HEK293T (cell line): Measurements from ENCODE around the gene PRSS2.
A peak's percentile ranks its signal among the peaks of the same experiment; 100 is the strongest.
"Not testable (repeated sequence)": the region's sequence is repeated elsewhere in the genome, so short reads cannot be mapped to it uniquely, and the experiment has no call there.

Source experiments
- CTCF ChIA-PET: fragments of 350-600 bp; formaldehyde crosslinking; extraction: SDS; loops from one replicate; lab custom pipeline; 2021; ENCODE audit warnings: antibody characterized with exemption, inconsistent platforms; lab: Yijun Ruan, JAX
- POLR2A ChIA-PET: fragments of 350-600 bp; formaldehyde crosslinking; extraction: SDS; loops from one replicate; lab custom pipeline; 2020; ENCODE audit warnings: antibody characterized with exemption, inconsistent platforms; lab: Yijun Ruan, JAX
- DNase-seq: peaks from one replicate; pipeline ENCODE4 v3.0.0; 2012; ENCODE audit warnings: mixed read lengths; ENCODE audit errors: extremely low spot score
- ARNT ChIP-seq: fragments of 450-650 bp; IDR thresholded peaks from 2 replicates; pipeline ENCODE4 v1.6.1; 2017; ENCODE audit warnings: mild to moderate bottlenecking
- BHLHE40 ChIP-seq: fragments of 450-650 bp; IDR thresholded peaks from 2 replicates; pipeline ENCODE4 v1.6.1; 2016; ENCODE audit warnings: mild to moderate bottlenecking, moderate library complexity, borderline replicate concordance
- CTBP1 ChIP-seq: fragments of 450-650 bp; IDR thresholded peaks from 2 replicates; pipeline ENCODE4 v1.6.1; 2016; ENCODE audit warnings: borderline replicate concordance
- ELF4 ChIP-seq: fragments of 450-650 bp; IDR thresholded peaks from 2 replicates; pipeline ENCODE4 v1.6.1; 2017; ENCODE audit warnings: antibody characterized with exemption
- FOXA1 ChIP-seq: fragments of 450-650 bp; IDR thresholded peaks from 2 replicates; pipeline ENCODE4 v1.6.1; 2016; ENCODE audit warnings: mild to moderate bottlenecking
- FOXK2 ChIP-seq: fragments of 450-650 bp; IDR thresholded peaks from 2 replicates; pipeline ENCODE4 v1.6.1; 2016; ENCODE audit warnings: mild to moderate bottlenecking
- FOXM1 ChIP-seq: fragments of 450-650 bp; IDR thresholded peaks from 2 replicates; pipeline ENCODE4 v1.6.1; 2017; ENCODE audit warnings: mild to moderate bottlenecking, borderline replicate concordance
- HDGF ChIP-seq: fragments of 450-650 bp; IDR thresholded peaks from 2 replicates; pipeline ENCODE4 v1.6.1; 2017; ENCODE audit warnings: antibody characterized with exemption, borderline replicate concordance
- L3MBTL2 ChIP-seq: fragments of 450-650 bp; conservative IDR thresholded peaks from 2 replicates; pipeline ENCODE4 v1.6.1; 2016; ENCODE audit warnings: mild to moderate bottlenecking
- LEF1 ChIP-seq: fragments of 450-650 bp; IDR thresholded peaks from 2 replicates; pipeline ENCODE4 v1.6.1; 2017; ENCODE audit warnings: mild to moderate bottlenecking, borderline replicate concordance
- NFRKB ChIP-seq: fragments of 450-650 bp; IDR thresholded peaks from 2 replicates; pipeline ENCODE4 v1.6.1; 2016; ENCODE audit warnings: mild to moderate bottlenecking, moderate library complexity
- SP1 ChIP-seq: fragments of 450-650 bp; IDR thresholded peaks from 2 replicates; pipeline ENCODE4 v1.6.1; 2017
- SUZ12 ChIP-seq: fragments of 450-650 bp; IDR thresholded peaks from 2 replicates; pipeline ENCODE4 v1.6.1; 2016; ENCODE audit warnings: mild to moderate bottlenecking
- TARDBP ChIP-seq: fragments of 450-650 bp; IDR thresholded peaks from 2 replicates; pipeline ENCODE4 v1.6.1; 2016
- ZNF384 ChIP-seq: fragments of 450-650 bp; IDR thresholded peaks from 2 replicates; pipeline ENCODE4 v1.6.1; 2016
- TF ChIP-seq, protein P1 (sequence below): fragments of 450-650 bp; IDR thresholded peaks from 2 replicates; pipeline ENCODE4 v1.6.1; 2016

The PRSS2 gene

DNA sequence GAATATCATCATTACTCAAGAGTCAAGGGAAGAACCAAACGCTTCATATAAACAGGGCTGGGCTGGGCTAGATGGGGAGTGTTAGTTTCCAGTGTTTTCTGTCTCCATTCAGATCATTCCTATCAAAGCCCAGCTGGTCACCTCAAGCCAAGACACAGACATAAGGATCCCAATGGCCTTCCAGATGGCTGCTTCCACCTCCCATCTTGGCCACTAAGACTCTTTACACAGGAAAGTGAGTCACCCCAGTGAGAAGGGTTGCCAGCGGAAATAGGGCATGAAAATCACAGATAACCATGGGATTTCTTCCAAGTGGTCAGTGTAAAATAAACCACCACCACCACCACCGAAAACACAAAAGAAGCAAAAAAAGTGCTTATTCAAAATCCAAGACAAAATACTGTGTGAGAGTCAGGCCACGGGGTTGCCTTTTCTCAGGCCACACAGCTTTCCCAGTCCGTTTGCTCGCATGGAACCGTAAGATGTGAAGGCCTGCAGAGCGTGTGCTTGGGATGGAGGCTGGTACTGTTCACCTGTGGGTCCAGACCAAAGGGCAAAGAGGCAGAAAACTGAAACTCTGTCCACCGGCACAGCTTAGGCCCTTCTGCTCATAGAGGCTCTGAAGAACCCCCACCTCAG, 5.6 kb downstream of the PRSS2 start:
- TF ChIP-seq FOXM1 (no peak), SUZ12 (no peak), NFRKB (no peak), SP1 (no peak)
- POLR2A ChIA-PET = no interaction called here
- no peak for DNase-seq
- CTCF ChIA-PET = no interaction called here

DNA sequence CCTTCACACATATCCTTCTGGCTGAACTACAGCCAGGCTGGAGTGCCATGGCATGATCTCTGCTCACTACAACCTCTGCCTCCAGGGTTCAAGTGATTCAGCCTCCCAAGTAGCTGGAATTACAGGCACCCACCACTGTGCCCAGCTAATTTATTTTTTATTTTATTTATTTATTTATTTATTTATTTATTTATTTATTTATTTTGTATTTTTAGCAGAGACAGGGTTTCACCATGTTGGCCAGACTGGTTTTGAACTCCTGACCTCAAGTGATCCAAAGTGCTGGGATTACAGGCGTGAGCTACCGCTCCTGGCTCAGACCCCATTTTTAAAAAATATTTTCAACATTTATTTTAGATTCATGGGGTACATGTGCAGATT, 6.1 kb downstream of the PRSS2 start:
- POLR2A ChIA-PET, CTCF ChIA-PET, DNase-seq: not testable (repeated sequence)

DNA sequence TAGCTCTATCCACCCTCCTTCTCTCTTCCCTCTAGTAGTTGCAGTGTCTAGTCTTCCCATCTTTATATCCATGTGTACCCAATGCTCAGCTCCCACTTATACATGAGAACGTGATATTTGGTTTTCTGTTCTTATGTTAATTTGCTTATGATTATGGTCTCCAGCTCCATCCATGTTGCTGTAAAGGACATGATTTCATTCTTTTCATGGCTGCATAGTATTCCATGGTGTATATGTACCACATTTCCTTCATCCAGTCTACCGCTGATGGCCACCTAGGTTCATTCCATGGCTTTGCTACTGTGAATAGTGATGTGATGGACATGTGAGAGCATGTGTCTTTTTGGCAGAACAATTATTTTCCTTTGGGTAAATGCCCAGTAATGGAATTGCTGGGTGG, 6.5 kb downstream of the PRSS2 start:
- TF ChIP-seq BHLHE40 (no peak), ARNT (no peak), TARDBP (no peak), CTBP1 (no peak), NFRKB (no peak), FOXA1 (no peak), HDGF (no peak), ZNF384 (no peak), FOXM1 (no peak), L3MBTL2 (no peak), LEF1 (no peak), SP1 (no peak)
- TF ChIP-seq, protein P1, sequence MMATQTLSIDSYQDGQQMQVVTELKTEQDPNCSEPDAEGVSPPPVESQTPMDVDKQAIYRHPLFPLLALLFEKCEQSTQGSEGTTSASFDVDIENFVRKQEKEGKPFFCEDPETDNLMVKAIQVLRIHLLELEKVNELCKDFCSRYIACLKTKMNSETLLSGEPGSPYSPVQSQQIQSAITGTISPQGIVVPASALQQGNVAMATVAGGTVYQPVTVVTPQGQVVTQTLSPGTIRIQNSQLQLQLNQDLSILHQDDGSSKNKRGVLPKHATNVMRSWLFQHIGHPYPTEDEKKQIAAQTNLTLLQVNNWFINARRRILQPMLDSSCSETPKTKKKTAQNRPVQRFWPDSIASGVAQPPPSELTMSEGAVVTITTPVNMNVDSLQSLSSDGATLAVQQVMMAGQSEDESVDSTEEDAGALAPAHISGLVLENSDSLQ = no peak
- ChIA-PET POLR2A (no interaction called here), CTCF (no interaction called here)
- no peak for DNase-seq

DNA sequence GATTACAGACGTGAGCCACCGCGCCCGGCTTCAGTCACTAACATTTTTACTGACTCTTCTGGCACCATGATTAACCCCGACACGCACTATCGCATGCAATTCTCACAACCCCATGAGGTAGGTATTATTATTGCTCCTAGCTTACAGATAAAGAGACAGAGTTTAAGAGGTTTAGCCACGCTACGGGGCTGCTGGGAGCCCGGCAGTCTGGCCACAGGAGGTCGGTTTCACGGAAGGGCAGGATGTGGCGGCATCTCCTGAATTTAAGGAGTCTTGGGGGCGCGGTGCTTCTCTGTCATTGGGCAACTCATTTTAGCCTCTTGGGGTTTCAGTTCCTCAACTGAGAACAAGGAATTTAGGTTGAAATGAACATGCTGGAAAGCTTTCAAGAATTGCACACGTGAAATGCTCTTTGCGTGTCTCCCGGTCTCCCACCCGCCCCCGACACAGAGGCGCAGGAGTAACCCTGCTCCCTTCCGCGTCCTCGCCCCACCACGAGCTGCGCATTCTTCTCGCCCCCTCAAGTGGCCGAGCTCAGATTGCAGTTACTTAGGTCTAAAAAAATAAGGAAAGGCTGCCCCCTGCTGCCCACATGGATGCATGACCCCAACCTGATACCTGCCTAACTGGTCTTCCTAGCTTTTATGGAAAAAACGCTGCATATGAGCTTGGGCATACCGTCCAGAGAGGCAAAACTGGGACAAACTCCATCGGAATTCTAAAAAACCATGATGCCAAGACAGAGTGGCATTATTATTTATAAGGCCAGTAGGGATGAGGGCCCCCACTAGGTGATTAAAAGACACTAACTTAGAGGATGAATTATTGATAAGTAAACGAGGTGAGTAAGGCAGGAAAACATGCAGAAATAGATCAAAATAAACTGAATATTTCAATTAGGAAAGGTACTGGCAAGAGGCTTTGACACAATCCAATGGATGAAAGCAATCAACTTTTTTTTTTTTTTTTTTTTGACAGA, 12.4 kb downstream of the PRSS2 start:
- peak; percentile 89 for DNase-seq
- TF ChIP-seq ZNF384 = no peak
- 0 out of 2 replicates have a peak, but pooled peaks have one; percentile 38 for TF ChIP-seq L3MBTL2
- ChIA-PET CTCF (interaction anchor here (0.6 to 2.6 kb wide), 41 partner anchors 9 to 524 kb away, joined by 3 to 45 read pairs (median 4); partner anchors contain the start of gene PRSS1), POLR2A (no interaction called here)

DNA sequence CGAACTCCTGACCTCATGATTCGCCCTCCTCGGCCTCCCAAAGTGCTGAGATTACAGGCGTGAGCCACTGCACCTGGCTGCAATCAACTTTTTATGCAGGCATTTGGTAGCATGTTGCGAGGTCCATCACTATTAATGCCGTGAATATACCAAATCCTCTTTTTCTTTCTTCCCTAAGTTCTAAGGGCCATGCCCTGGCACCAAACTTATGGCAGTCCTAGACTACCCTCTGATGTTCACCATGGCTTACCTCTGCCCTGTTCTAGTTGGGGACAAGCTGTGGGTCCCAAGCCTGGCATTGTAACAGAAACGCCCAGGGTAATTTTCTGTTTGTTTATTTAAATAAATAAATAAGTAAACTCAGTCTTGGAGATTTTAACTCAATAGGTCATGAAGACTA, 13.3 kb downstream of the PRSS2 start:
- no peak for DNase-seq
- POLR2A ChIA-PET = no interaction called here
- CTCF ChIA-PET = interaction anchor here (0.6 to 2.6 kb wide), 5 partner anchors 147 to 1488 kb away, joined by 5 to 19 read pairs (median 6); no protein-coding TSS in a partner anchor
- no peak for TF ChIP-seq HDGF
- no peak for TF ChIP-seq ZNF384
- no peak for TF ChIP-seq FOXK2
- TF ChIP-seq CTBP1 = no peak
- TF ChIP-seq ELF4 = no peak
- no peak for TF ChIP-seq SP1
- TF ChIP-seq SUZ12 = no peak

DNA sequence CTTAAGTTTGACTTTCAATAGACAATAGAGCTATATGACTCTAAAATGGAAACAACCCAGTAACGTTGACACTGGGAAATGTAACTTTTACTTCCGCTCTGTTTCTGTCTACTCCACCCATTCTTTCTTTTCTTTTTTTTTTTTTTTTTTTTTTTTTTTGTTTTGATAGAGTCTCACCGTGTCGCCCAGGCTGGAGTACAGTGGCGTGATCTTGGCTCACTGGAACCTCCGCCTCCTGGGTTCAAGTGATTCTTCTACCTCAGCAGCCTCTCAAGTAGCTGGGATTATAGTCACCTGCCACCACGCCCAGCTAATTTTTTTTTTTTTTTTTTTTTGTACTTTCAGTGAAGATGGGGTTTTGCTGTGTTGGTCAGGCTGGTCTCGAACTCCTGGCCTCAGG, 13.9 kb downstream of the PRSS2 start:
- DNase-seq = no peak
- POLR2A ChIA-PET = no interaction called here
- TF ChIP-seq BHLHE40 (no peak), FOXM1 (no peak), ELF4 (no peak), CTBP1 (no peak), L3MBTL2 (no peak), NFRKB (no peak), LEF1 (no peak), HDGF (no peak), SP1 (no peak), SUZ12 (no peak)
- CTCF ChIA-PET = interaction anchor here (0.6 to 2.6 kb wide), 5 partner anchors 84 to 1488 kb away, joined by 3 to 18 read pairs (median 6); no protein-coding TSS in a partner anchor

DNA sequence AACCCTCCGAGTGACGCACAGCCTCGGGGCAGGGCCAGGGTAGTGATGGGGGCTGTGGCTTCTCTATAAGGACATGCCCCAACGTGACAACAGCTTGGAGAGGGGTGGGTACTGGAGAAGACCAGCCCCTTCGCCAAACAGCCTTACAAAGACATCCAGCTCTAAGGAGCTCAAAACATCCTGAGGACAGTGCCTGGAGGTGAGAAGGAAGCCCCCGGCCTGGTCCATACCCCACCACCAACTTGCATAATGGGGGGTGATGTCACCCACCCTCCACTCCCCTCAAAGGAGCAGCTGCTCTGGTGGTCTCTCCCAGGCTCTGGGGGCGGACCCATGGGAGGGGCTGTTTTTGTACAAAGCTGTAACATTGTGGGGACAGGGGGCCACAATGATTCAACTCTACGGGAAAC, 15.1 kb downstream of the PRSS2 start:
- ChIA-PET CTCF (interaction anchor here (1.1 to 1.6 kb wide), 2 partner anchors 149 to 153 kb away, joined by 3 to 4 read pairs; no protein-coding TSS in a partner anchor), POLR2A (no interaction called here)
- TF ChIP-seq LEF1 = no peak
- no peak for TF ChIP-seq TARDBP
- TF ChIP-seq NFRKB = no peak
- no peak for TF ChIP-seq SP1
- no peak for TF ChIP-seq CTBP1
- TF ChIP-seq FOXM1 = no peak
- TF ChIP-seq ARNT = no peak
- no peak for TF ChIP-seq FOXA1
- TF ChIP-seq L3MBTL2 = no peak
- TF ChIP-seq FOXK2 = no peak
- TF ChIP-seq ELF4 = no peak
- no peak for TF ChIP-seq BHLHE40
- TF ChIP-seq SUZ12 = no peak
- TF ChIP-seq, protein P1 = no peak
- TF ChIP-seq HDGF = no peak
- TF ChIP-seq ZNF384 = no peak
- DNase-seq = no peak
